Panc1 (cell line): ENCODE measurements around the gene INTS6L.

Experiments
- POLR2AphosphoS5 ChIP-seq: IDR thresholded peaks from 2 replicates; pipeline ENCODE4 v1.6.1; 2012; ENCODE audit warnings: mild to moderate bottlenecking, low read depth, low read length, moderate library complexity
- REST ChIP-seq, 2 experiments: IDR thresholded peaks; 2 replicates each; pipeline ENCODE4 v1.6.1; 2011 to 2012; ENCODE audit warnings: low read depth in 2 of 2, control low read depth in 1 of 2, low read length in 1 of 2, mild to moderate bottlenecking in 1 of 2, moderate library complexity in 1 of 2; ENCODE audit not compliant: insufficient read depth in 1 of 2
- SIN3A ChIP-seq: IDR thresholded peaks from 2 replicates; pipeline ENCODE4 v1.6.1; 2012; ENCODE audit warnings: low read depth, mild to moderate bottlenecking, low read length, moderate library complexity, borderline replicate concordance; ENCODE audit not compliant: insufficient read depth
- TF ChIP-seq, protein P1 (sequence below): fragments of 450-650 bp; IDR thresholded peaks from 2 replicates; pipeline ENCODE4 v1.5.1; 2017; ENCODE audit warnings: mild to moderate bottlenecking

- TF ChIP-seq, protein P1, sequence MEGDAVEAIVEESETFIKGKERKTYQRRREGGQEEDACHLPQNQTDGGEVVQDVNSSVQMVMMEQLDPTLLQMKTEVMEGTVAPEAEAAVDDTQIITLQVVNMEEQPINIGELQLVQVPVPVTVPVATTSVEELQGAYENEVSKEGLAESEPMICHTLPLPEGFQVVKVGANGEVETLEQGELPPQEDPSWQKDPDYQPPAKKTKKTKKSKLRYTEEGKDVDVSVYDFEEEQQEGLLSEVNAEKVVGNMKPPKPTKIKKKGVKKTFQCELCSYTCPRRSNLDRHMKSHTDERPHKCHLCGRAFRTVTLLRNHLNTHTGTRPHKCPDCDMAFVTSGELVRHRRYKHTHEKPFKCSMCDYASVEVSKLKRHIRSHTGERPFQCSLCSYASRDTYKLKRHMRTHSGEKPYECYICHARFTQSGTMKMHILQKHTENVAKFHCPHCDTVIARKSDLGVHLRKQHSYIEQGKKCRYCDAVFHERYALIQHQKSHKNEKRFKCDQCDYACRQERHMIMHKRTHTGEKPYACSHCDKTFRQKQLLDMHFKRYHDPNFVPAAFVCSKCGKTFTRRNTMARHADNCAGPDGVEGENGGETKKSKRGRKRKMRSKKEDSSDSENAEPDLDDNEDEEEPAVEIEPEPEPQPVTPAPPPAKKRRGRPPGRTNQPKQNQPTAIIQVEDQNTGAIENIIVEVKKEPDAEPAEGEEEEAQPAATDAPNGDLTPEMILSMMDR = 0 out of 2 replicates have a peak, but pooled peaks have one; percentile 21
- no peak for TF ChIP-seq POLR2AphosphoS5
- no peak for TF ChIP-seq SIN3A
- TF ChIP-seq REST (IDR thresholded peaks at IDR 0.05; ENCODE audit: insufficient read depth in 1 of 2, low read depth in 2 of 2, low read length in 1 of 2) = no peak
Observed at GRCh38 chrX:135544338-135544948, 24.0 kb downstream of the INTS6L start.
